Calu3 (cell line): ENCODE measurements around the gene BEX4. TPM values are rescaled to one million over a fixed set of nuclear protein-coding genes. Genes with fewer than 3 reads are reported as not detected.

Experiments used
- BruUV-seq: library from RNA; stranded (reverse); fragments of 400-500 nt; replicated peaks from 2 replicates; lab custom pipeline; 2021; lab: Mats Ljungman, UMichigan
- CTCF ChIA-PET: fragments of 300-600 bp; sonication (Branson Sonifier 250); formaldehyde crosslinking; loops from one replicate; lab custom pipeline; 2022; ENCODE audit warnings: antibody characterized with exemption; lab: Charles Lee
- DNase-seq: peaks from one replicate; pipeline ENCODE4 v3.0.0; 2022
- H3K27ac Mint-ChIP-seq: one replicate; pipeline ENCODE4 v1.8.0; 2022; ENCODE audit warnings: mixed read lengths; ENCODE audit not compliant: unreplicated experiment
- H3K27me3 Mint-ChIP-seq: one replicate; pipeline ENCODE4 v1.8.0; 2022; ENCODE audit warnings: mixed read lengths; ENCODE audit not compliant: unreplicated experiment
- H3K36me3 Mint-ChIP-seq: one replicate; pipeline ENCODE4 v1.8.0; 2022; ENCODE audit warnings: mild to moderate bottlenecking, moderate library complexity, mixed read lengths; ENCODE audit not compliant: insufficient read depth, unreplicated experiment
- H3K4me1 Mint-ChIP-seq: one replicate; pipeline ENCODE4 v1.8.0; 2022; ENCODE audit warnings: mild to moderate bottlenecking, low read depth, mixed read lengths; ENCODE audit not compliant: unreplicated experiment
- H3K4me3 Mint-ChIP-seq: one replicate; pipeline ENCODE4 v1.8.0; 2022; ENCODE audit warnings: mild to moderate bottlenecking, low read depth, moderate library complexity, mixed read lengths; ENCODE audit not compliant: unreplicated experiment
- H3K9me3 Mint-ChIP-seq: one replicate; pipeline ENCODE4 v1.8.0; 2022; ENCODE audit warnings: low read depth, mixed read lengths; ENCODE audit not compliant: unreplicated experiment
- intact Hi-C: fragments of 100-400 bp; cut with micrococcal nuclease; formaldehyde crosslinking; loops from one replicate; pipeline ENCODE4 v1.10.0; 2022; ENCODE audit not compliant: unreplicated experiment
- total RNA-seq: library from RNA; stranded (reverse); gene quantifications from 2 replicates; pipeline ENCODE4 v1.2.3, GENCODE V29; 2022
- TF ChIP-seq, protein P1 (sequence below): fragments of 200-600 bp; IDR thresholded peaks from one replicate; pipeline ENCODE4 v1.8.0; 2022; ENCODE audit warnings: antibody characterized with exemption; ENCODE audit not compliant: unreplicated experiment

BEX4 gene
- total RNA-seq, 1 experiment from 2014 or later, result not detected

DNA sequence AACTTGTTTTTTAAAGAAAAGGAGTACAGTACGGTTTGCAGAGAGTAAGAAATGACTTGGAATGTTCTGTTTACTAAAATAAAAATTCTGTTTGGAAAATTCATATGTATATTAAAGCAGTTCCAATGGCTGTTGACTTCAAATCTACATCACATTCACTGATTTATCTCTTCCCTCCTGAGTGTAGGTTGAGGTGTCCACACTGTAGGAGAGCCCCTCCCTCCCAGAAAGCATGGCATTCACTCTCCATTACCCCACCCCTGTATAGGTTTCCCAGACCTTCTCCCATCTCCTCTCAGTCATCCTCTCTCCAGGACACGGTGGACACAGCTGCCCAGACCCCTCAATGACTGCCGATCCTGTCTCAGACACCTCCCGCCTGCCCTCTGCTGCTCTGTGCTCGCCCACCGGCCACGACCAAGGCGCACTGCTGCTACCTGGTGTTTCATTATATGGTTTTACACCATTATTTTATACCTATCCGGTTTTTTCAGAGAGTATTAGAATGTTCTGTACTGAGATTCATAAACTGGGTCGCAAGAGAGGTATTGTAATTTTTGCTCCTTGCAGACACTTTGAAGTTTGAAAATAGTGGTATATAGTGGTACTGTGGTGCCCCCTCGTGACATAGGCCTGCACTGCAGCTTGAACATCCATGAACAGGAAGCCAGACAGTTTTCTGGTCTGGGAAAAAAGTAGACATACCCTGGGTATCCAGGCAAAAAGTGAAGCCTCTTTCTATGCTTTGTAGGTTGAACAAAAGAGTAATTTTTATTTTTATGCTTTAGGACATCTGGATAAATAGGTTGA is 38.8 kb upstream of the BEX4 start:
- intact Hi-C loops, result loop anchor here (1.0 kb wide), 1 partner anchor 225 kb away; no protein-coding TSS in a partner anchor
- H3K36me3 Mint-ChIP-seq, result no peaks in the 10 kb centered on the region
- peaks cover 6% of the 10 kb centered on the region for H3K4me1 Mint-ChIP-seq
- no TSS peak for BruUV-seq
- DNase-seq, result peak; percentile 71
- CTCF ChIA-PET, result interaction anchor here (2.4 kb wide), 1 partner anchor 225 kb away, joined by 19 read pairs; no protein-coding TSS in a partner anchor
- TF ChIP-seq, protein P1, sequence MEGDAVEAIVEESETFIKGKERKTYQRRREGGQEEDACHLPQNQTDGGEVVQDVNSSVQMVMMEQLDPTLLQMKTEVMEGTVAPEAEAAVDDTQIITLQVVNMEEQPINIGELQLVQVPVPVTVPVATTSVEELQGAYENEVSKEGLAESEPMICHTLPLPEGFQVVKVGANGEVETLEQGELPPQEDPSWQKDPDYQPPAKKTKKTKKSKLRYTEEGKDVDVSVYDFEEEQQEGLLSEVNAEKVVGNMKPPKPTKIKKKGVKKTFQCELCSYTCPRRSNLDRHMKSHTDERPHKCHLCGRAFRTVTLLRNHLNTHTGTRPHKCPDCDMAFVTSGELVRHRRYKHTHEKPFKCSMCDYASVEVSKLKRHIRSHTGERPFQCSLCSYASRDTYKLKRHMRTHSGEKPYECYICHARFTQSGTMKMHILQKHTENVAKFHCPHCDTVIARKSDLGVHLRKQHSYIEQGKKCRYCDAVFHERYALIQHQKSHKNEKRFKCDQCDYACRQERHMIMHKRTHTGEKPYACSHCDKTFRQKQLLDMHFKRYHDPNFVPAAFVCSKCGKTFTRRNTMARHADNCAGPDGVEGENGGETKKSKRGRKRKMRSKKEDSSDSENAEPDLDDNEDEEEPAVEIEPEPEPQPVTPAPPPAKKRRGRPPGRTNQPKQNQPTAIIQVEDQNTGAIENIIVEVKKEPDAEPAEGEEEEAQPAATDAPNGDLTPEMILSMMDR, result peak; percentile 36
- H3K27me3 Mint-ChIP-seq, result peaks cover 41% of the 10 kb centered on the region
- no peak overlapping the region for H3K27ac Mint-ChIP-seq
- no peaks in the 10 kb centered on the region for H3K9me3 Mint-ChIP-seq
- peak overlapping the region; percentile 43 for H3K4me3 Mint-ChIP-seq

DNA sequence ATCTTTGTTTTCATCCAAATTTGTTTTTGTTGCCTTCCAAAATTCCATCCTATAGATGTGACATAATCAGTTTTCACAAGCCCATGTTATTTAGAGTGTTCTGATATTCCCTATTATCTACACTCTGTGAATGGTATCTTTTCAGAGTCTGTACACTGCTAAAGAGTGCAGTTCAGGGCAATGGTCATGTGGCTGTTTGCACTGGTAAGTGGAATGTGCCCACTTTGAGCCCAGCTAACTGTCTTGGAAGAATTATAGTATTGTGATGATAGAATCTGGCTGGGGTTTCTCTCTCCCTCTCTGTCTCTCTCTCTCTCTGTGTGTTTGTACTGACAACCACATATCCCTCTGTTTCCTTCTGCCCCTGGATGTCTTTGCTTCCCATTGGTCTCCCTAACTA is 37.4 kb upstream of the BEX4 start:
- Mint-ChIP-seq H3K9me3 (no peaks in the 10 kb centered on the region), H3K36me3 (no peaks in the 10 kb centered on the region), H3K4me3 (no peak overlapping the region), H3K4me1 (peaks cover 6% of the 10 kb centered on the region), H3K27ac (no peak overlapping the region), H3K27me3 (peaks cover 33% of the 10 kb centered on the region)
- CTCF ChIA-PET, result interaction anchor here (0.5 kb wide), 1 partner anchor 243 kb away, joined by 5 read pairs; no protein-coding TSS in a partner anchor
- TF ChIP-seq, protein P1, result no peak
- intact Hi-C loops, result no loop called here
- DNase-seq, result no peak
- no TSS peak for BruUV-seq

DNA sequence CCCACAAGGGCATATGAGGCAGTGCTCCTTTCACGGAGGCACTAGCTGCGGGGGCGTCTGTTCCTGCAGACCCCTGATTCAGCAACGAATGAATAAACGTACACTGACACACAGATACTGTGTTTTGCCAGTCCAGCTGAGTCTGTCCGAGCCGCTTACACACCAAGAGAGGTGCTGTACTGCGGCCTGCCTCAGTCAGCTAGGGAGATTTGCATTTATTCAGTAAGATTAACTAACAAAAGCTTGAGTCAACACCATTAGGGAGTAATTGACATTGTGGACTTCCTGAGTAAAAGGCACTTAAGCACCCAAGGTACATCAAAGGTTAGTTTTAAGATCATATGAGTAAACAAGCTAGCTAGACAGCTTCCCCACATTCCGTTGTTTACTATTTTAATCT is 31.0 kb upstream of the BEX4 start:
- peaks cover 38% of the 10 kb centered on the region for H3K27me3 Mint-ChIP-seq
- no peak for DNase-seq
- no peaks in the 10 kb centered on the region for H3K9me3 Mint-ChIP-seq
- no peak overlapping the region for H3K4me3 Mint-ChIP-seq
- intact Hi-C loops, result no loop called here
- TF ChIP-seq, protein P1, result no peak
- H3K27ac Mint-ChIP-seq, result no peak overlapping the region
- BruUV-seq, result no TSS peak
- CTCF ChIA-PET, result no interaction called here
- H3K4me1 Mint-ChIP-seq, result no peaks in the 10 kb centered on the region
- no peaks in the 10 kb centered on the region for H3K36me3 Mint-ChIP-seq

DNA sequence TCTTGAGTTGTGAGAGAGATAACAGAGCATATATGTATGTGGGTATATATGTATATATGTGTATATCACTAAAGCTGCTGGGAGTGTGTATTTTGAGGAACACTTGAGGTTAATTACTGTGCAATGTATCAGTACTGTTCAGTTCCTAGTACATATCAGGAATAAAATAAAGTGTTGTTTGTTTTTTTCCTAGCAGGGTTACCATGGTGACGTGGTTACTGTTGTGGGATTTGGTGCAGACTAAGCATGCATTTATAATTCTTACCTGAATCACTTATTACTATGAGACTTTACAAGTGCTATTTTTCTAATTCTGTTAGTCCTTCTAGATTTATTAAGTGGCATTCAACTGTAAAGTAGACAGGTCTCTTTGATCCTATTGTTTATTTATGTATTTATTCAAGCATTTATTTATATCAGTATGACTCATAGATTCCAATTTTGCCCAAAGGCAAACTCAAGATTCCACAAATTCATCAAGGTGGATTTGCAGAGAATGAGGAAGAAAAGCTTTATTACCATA is 26.9 kb upstream of the BEX4 start:
- TF ChIP-seq, protein P1, result no peak
- no peak overlapping the region for H3K27ac Mint-ChIP-seq
- no peaks in the 10 kb centered on the region for H3K36me3 Mint-ChIP-seq
- H3K9me3 Mint-ChIP-seq, result no peaks in the 10 kb centered on the region
- no TSS peak for BruUV-seq
- H3K27me3 Mint-ChIP-seq, result peaks cover 11% of the 10 kb centered on the region
- intact Hi-C loops, result no loop called here
- no peak for DNase-seq
- H3K4me3 Mint-ChIP-seq, result no peak overlapping the region
- no peaks in the 10 kb centered on the region for H3K4me1 Mint-ChIP-seq
- CTCF ChIA-PET, result interaction anchor here (0.7 kb wide), 1 partner anchor 236 kb away, joined by 3 read pairs; no protein-coding TSS in a partner anchor
